Lung (tissue), 4 donors: ENCODE data around the gene GBF1. TPM values are rescaled to one million over a fixed set of nuclear protein-coding genes. Genes with fewer than 3 reads are reported as not detected.

Experiments used
- polyA plus RNA-seq, 2 donors: library from polyadenylated mRNA; stranded (reverse); fragments of 200-250 nt; gene quantifications; one replicate each; pipeline ENCODE4 v1.2.1, GENCODE V29; 2013
- total RNA-seq, 2 donors: library from RNA; depleted of rRNA in 1 of 2; stranded (reverse); fragments of >200 nt in 1 of 2; gene quantifications; one replicate each; pipeline ENCODE4 v1.2.1, GENCODE V29; 2014 to 2021
- donor health status: Bipolar disorder and iron deficiency.
- donor health status: healthy.
- donor health status: DM: yes; HTN: yes; CAD: no.

Gene GBF1
- total and polyA plus RNA-seq, 4 donors, result 11.6 to 48.5 (median 25.4) TPM

Other genes with a start within 250 kb of the GBF1 start
- gene ARMH3, start 189.4 kb upstream of the GBF1 start, total RNA-seq, result 10 to 100 TPM; 23.6 to 23.7 TPM
- 10 to 100 TPM; 14.7 to 17.6 TPM for gene ARMH3, start 189.4 kb upstream of the GBF1 start, polyA plus RNA-seq
- 10 to 100 TPM; 11.7 to 28.2 TPM for gene HPS6, start 180.2 kb upstream of the GBF1 start, total RNA-seq
- gene HPS6, start 180.2 kb upstream of the GBF1 start, polyA plus RNA-seq, result 10 to 100 TPM; 10.8 to 20.9 TPM
- 10 to 100 TPM; 44.9 to 81.6 TPM for gene LDB1, start 125.2 kb upstream of the GBF1 start, total RNA-seq
- 10 to 100 TPM; 28.6 to 33.8 TPM for gene LDB1, start 125.2 kb upstream of the GBF1 start, polyA plus RNA-seq
- 10 to 100 TPM; 19.3 to 42.1 TPM for gene PPRC1, start 112.5 kb upstream of the GBF1 start, total RNA-seq
- 10 to 100 TPM; 25.0 to 28.0 TPM for gene PPRC1, start 112.5 kb upstream of the GBF1 start, polyA plus RNA-seq
- gene NOLC1, start 93.1 kb upstream of the GBF1 start, total RNA-seq, result 10 to 100 TPM; 30.9 to 42.4 TPM
- 10 to 100 TPM; 21.8 to 60.9 TPM for gene NOLC1, start 93.1 kb upstream of the GBF1 start, polyA plus RNA-seq
- 1 to 10 TPM in 1 of 2 donors, under 1 TPM in 1; 0.54 to 1.4 TPM for gene ELOVL3, start 19.2 kb upstream of the GBF1 start, total RNA-seq
- 1 to 10 TPM in 1 of 2 donors, under 1 TPM in 1; 0.93 to 1.3 TPM for gene ELOVL3, start 19.2 kb upstream of the GBF1 start, polyA plus RNA-seq
- not detected for gene PITX3, start 4.0 kb upstream of the GBF1 start, total RNA-seq
- under 1 TPM in 1 of 2 donors, not detected in 1; 0.03 TPM for gene PITX3, start 4.0 kb upstream of the GBF1 start, polyA plus RNA-seq
- 10 to 100 TPM; 48.2 to 52.8 TPM for gene NFKB2, start 150.2 kb downstream of the GBF1 start, total RNA-seq
- gene NFKB2, start 150.2 kb downstream of the GBF1 start, polyA plus RNA-seq, result 100 to 1,000 TPM in 1 of 2 donors, 10 to 100 TPM in 1; 34.6 to 114 TPM
- gene PSD, start 173.3 kb downstream of the GBF1 start, total RNA-seq, result 1 to 10 TPM; 4.6 to 5.3 TPM
- 1 to 10 TPM; 1.1 to 1.9 TPM for gene PSD, start 173.3 kb downstream of the GBF1 start, polyA plus RNA-seq
- 10 to 100 TPM in 1 of 2 donors, 1 to 10 TPM in 1; 9.4 to 23.6 TPM for gene FBXL15, start 175.3 kb downstream of the GBF1 start, total RNA-seq
- gene FBXL15, start 175.3 kb downstream of the GBF1 start, polyA plus RNA-seq, result 10 to 100 TPM; 13.7 to 40.4 TPM
- gene CUEDC2, start 187.0 kb downstream of the GBF1 start, total RNA-seq, result 10 to 100 TPM; 33.4 to 46.0 TPM
- 10 to 100 TPM; 42.1 to 63.8 TPM for gene CUEDC2, start 187.0 kb downstream of the GBF1 start, polyA plus RNA-seq
- gene C10orf95, start 206.0 kb downstream of the GBF1 start, total RNA-seq, result 10 to 100 TPM in 1 of 2 donors, 1 to 10 TPM in 1; 6.0 to 20.4 TPM
- 1 to 10 TPM; 3.9 to 6.4 TPM for gene C10orf95, start 206.0 kb downstream of the GBF1 start, polyA plus RNA-seq